Caco-2 (cell line): ENCODE measurements around the gene LTBP1. TPM values are rescaled to one million over a fixed set of nuclear protein-coding genes. Genes with fewer than 3 reads are reported as not detected.

Experiments used
- BruUV-seq: library from RNA; stranded (reverse); fragments of 400-500 nt; replicated peaks from 2 replicates; lab custom pipeline; 2021; lab: Mats Ljungman, UMichigan
- CTCF ChIA-PET: fragments of 300-600 bp; sonication (Branson Sonifier 250); formaldehyde crosslinking; loops from one replicate; lab custom pipeline; 2022; ENCODE audit warnings: antibody characterized with exemption; lab: Charles Lee
- POLR2A ChIA-PET: fragments of 300-600 bp; sonication (Branson Sonifier 250); formaldehyde crosslinking; loops from one replicate; lab custom pipeline; 2022; ENCODE audit warnings: antibody characterized with exemption; lab: Charles Lee
- DNase-seq, 2 experiments: peaks; one replicate each; pipeline versions ENCODE4 v3.0.0 to v3.0.0-alpha.2; 2020 to 2022
- H3K27me3 ChIP-seq: replicated peaks from 2 replicates; pipeline ENCODE4 v1.6.0; 2011; ENCODE audit warnings: low read length; ENCODE audit not compliant: control insufficient read depth, insufficient read depth
- H3K36me3 ChIP-seq: 2 replicates; pipeline ENCODE4 v1.5.1; 2011; ENCODE audit warnings: low read length; ENCODE audit not compliant: control insufficient read depth, insufficient read depth
- H3K4me1 ChIP-seq: fragments of 250-450 bp; sonication (Bioruptor Pico); 2 replicates; pipeline ENCODE4 v1.5.1; 2020; ENCODE audit warnings: mild to moderate bottlenecking
- H3K4me3 ChIP-seq: 2 replicates; pipeline ENCODE4 v1.5.1; 2011; ENCODE audit warnings: low read depth, mild to moderate bottlenecking, control low read depth, low read length
- H3K9me3 ChIP-seq: fragments of 250-450 bp; sonication (Bioruptor Pico); 2 replicates; pipeline ENCODE4 v1.5.1; 2020; ENCODE audit warnings: mild to moderate bottlenecking, moderate library complexity
- H3K27ac Mint-ChIP-seq: one replicate; pipeline ENCODE4 v1.8.0; 2022; ENCODE audit warnings: mixed read lengths; ENCODE audit not compliant: unreplicated experiment
- H3K27me3 Mint-ChIP-seq: one replicate; pipeline ENCODE4 v1.8.0; 2022; ENCODE audit warnings: mixed read lengths; ENCODE audit not compliant: insufficient read depth, unreplicated experiment
- H3K36me3 Mint-ChIP-seq: one replicate; pipeline ENCODE4 v1.8.0; 2022; ENCODE audit warnings: mild to moderate bottlenecking, mixed read lengths; ENCODE audit not compliant: insufficient read depth, unreplicated experiment
- H3K4me1 Mint-ChIP-seq: one replicate; pipeline ENCODE4 v1.8.0; 2022; ENCODE audit warnings: low read depth, mixed read lengths; ENCODE audit not compliant: unreplicated experiment
- H3K4me3 Mint-ChIP-seq: one replicate; pipeline ENCODE4 v1.8.0; 2022; ENCODE audit warnings: mild to moderate bottlenecking, moderate library complexity, mixed read lengths; ENCODE audit not compliant: unreplicated experiment
- H3K9me3 Mint-ChIP-seq: one replicate; pipeline ENCODE4 v1.8.0; 2022; ENCODE audit warnings: mixed read lengths; ENCODE audit not compliant: unreplicated experiment
- intact Hi-C: fragments of 100-400 bp; cut with micrococcal nuclease; formaldehyde crosslinking; loops from one replicate; pipeline ENCODE4 v1.10.0; 2022; ENCODE audit not compliant: unreplicated experiment
- total RNA-seq: library from RNA; stranded (reverse); gene quantifications from 2 replicates; pipeline ENCODE4 v1.2.3, GENCODE V29; 2022
- TF ChIP-seq, protein P1 (sequence below), 2 experiments: fragments of 200-600 bp in 1 of 2; IDR thresholded peaks; 1 replicate in 1 of 2; 2 replicates in 1 of 2; pipeline versions ENCODE4 v1.5.1 to v1.8.0; 2011 to 2022; ENCODE audit warnings: antibody characterized with exemption in 1 of 2, control low read depth in 1 of 2, inconsistent platforms in 1 of 2, low read depth in 1 of 2, low read length in 1 of 2, mild to moderate bottlenecking in 1 of 2, moderate library complexity in 1 of 2; ENCODE audit not compliant: insufficient read depth in 1 of 2, severe bottlenecking in 1 of 2, unreplicated experiment in 1 of 2

Gene LTBP1
- total RNA-seq, 1 experiment from 2014 or later, result 64.2 TPM

GRCh38 chr2:33121925-33122324 lies 175.2 kb downstream of the LTBP1 start:
- H3K4me1 Mint-ChIP-seq, result peaks cover 6% of the 10 kb centered on the region
- H3K27me3 ChIP-seq, result no peaks in the 10 kb centered on the region
- no peak overlapping the region for H3K4me3 Mint-ChIP-seq
- H3K36me3 ChIP-seq, result no peaks in the 10 kb centered on the region
- no peaks in the 10 kb centered on the region for H3K27me3 Mint-ChIP-seq
- no peaks in the 10 kb centered on the region for H3K9me3 ChIP-seq
- intact Hi-C loops, result no loop called here
- H3K4me1 ChIP-seq, result peaks cover 16% of the 10 kb centered on the region
- ChIA-PET POLR2A (no interaction called here), CTCF (no interaction called here)
- BruUV-seq, result no TSS peak
- no peaks in the 10 kb centered on the region for H3K36me3 Mint-ChIP-seq
- TF ChIP-seq, protein P1, sequence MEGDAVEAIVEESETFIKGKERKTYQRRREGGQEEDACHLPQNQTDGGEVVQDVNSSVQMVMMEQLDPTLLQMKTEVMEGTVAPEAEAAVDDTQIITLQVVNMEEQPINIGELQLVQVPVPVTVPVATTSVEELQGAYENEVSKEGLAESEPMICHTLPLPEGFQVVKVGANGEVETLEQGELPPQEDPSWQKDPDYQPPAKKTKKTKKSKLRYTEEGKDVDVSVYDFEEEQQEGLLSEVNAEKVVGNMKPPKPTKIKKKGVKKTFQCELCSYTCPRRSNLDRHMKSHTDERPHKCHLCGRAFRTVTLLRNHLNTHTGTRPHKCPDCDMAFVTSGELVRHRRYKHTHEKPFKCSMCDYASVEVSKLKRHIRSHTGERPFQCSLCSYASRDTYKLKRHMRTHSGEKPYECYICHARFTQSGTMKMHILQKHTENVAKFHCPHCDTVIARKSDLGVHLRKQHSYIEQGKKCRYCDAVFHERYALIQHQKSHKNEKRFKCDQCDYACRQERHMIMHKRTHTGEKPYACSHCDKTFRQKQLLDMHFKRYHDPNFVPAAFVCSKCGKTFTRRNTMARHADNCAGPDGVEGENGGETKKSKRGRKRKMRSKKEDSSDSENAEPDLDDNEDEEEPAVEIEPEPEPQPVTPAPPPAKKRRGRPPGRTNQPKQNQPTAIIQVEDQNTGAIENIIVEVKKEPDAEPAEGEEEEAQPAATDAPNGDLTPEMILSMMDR (IDR thresholded peaks at IDR 0.05; ENCODE audit: insufficient read depth in 1 of 2, low read depth in 1 of 2, low read length in 1 of 2, severe bottlenecking in 1 of 2, unreplicated experiment in 1 of 2), result no peak
- H3K4me3 ChIP-seq, result no peak overlapping the region
- H3K27ac Mint-ChIP-seq, result no peak overlapping the region
- H3K9me3 Mint-ChIP-seq, result no peaks in the 10 kb centered on the region
- no peak for DNase-seq

DNA sequence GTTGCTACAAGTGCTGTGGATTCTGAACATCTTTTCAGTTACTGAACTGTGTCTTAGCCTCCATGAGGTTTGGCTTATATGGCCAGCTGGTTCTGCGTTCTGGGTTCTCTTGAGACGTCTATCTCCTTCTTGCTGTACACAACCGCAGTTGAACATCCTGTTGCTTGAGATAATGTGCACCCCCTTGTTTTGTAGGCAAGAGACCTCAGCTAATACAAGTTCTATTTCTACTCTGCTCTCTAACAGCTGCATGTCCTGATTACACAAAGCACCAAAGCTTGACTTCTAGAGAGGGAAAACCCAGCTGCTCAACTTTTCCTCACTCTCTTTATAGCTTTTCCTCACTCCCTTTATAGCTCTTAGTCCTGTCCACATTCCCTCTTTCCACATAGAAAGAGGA lies 176.0 kb downstream of the LTBP1 start:
- POLR2A ChIA-PET, result no interaction called here
- Mint-ChIP-seq H3K4me1 (peaks cover 6% of the 10 kb centered on the region), H3K9me3 (no peaks in the 10 kb centered on the region), H3K4me3 (no peak overlapping the region), H3K27ac (no peak overlapping the region), H3K36me3 (no peaks in the 10 kb centered on the region), H3K27me3 (no peaks in the 10 kb centered on the region)
- intact Hi-C loops, result no loop called here
- no peaks in the 10 kb centered on the region for H3K27me3 ChIP-seq
- H3K36me3 ChIP-seq, result no peaks in the 10 kb centered on the region
- CTCF ChIA-PET, result no interaction called here
- no peaks in the 10 kb centered on the region for H3K9me3 ChIP-seq
- no TSS peak for BruUV-seq
- peaks cover 16% of the 10 kb centered on the region for H3K4me1 ChIP-seq
- TF ChIP-seq, protein P1 (IDR thresholded peaks at IDR 0.05; ENCODE audit: insufficient read depth in 1 of 2, low read depth in 1 of 2, low read length in 1 of 2, severe bottlenecking in 1 of 2, unreplicated experiment in 1 of 2), result no peak
- DNase-seq, result no peak
- H3K4me3 ChIP-seq, result no peak overlapping the region

DNA sequence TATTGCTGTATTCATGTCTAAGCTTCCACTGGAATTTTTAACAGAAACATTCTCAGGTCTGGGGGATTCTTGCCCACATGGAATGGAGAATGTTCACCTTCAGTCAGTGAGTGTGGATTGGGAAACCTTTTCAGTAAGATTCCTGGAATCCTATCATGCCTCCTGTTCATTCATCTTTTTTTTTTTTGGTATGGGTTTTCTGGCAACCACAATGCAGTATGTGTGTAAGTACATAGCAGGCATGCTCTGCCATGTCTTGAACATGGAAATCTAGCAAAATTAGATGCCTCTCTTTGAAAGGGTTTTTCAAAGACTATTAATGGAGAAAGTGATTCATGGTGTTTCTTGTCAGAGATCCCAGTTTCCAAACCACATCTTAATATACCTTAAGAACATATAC lies 176.5 kb downstream of the LTBP1 start:
- no peak overlapping the region for H3K27ac Mint-ChIP-seq
- no peaks in the 10 kb centered on the region for H3K36me3 ChIP-seq
- no peak for DNase-seq
- POLR2A ChIA-PET, result no interaction called here
- no peaks in the 10 kb centered on the region for H3K9me3 ChIP-seq
- TF ChIP-seq, protein P1 (IDR thresholded peaks at IDR 0.05; ENCODE audit: insufficient read depth in 1 of 2, low read depth in 1 of 2, low read length in 1 of 2, severe bottlenecking in 1 of 2, unreplicated experiment in 1 of 2), result no peak
- no peaks in the 10 kb centered on the region for H3K9me3 Mint-ChIP-seq
- no peaks in the 10 kb centered on the region for H3K27me3 Mint-ChIP-seq
- no peaks in the 10 kb centered on the region for H3K27me3 ChIP-seq
- CTCF ChIA-PET, result no interaction called here
- H3K36me3 Mint-ChIP-seq, result no peaks in the 10 kb centered on the region
- no peak overlapping the region for H3K4me3 Mint-ChIP-seq
- intact Hi-C loops, result no loop called here
- no TSS peak for BruUV-seq
- peaks cover 6% of the 10 kb centered on the region for H3K4me1 Mint-ChIP-seq
- H3K4me1 ChIP-seq, result peaks cover 16% of the 10 kb centered on the region
- H3K4me3 ChIP-seq, result no peak overlapping the region
